ENCODE results near the gene LAMTOR1. TPM values are rescaled to one million over a fixed set of nuclear protein-coding genes. Genes with fewer than 3 reads are reported as not detected.
A peak's percentile ranks its signal among the peaks of the same experiment; 100 is the strongest.

Gene LAMTOR1
- total RNA-seq, 1 donor from 2014 or later = 148 TPM

GRCh38 chr11:72085621-72086351, 17.3 kb downstream of the LAMTOR1 start:
- Histone ChIP-seq H3K4me3 (no peak overlapping the region), H3K27ac (no peak overlapping the region), H3K9me3 (no peaks in the 10 kb centered on the region), H3K4me1 (peaks cover 5 to 7% of the 10 kb centered on the region in 2 donors), H3K27me3 (no peaks in the 10 kb centered on the region), H3K36me3 (peaks cover 0 to 12% of the 10 kb centered on the region in 2 donors)
- TF ChIP-seq, protein P1, sequence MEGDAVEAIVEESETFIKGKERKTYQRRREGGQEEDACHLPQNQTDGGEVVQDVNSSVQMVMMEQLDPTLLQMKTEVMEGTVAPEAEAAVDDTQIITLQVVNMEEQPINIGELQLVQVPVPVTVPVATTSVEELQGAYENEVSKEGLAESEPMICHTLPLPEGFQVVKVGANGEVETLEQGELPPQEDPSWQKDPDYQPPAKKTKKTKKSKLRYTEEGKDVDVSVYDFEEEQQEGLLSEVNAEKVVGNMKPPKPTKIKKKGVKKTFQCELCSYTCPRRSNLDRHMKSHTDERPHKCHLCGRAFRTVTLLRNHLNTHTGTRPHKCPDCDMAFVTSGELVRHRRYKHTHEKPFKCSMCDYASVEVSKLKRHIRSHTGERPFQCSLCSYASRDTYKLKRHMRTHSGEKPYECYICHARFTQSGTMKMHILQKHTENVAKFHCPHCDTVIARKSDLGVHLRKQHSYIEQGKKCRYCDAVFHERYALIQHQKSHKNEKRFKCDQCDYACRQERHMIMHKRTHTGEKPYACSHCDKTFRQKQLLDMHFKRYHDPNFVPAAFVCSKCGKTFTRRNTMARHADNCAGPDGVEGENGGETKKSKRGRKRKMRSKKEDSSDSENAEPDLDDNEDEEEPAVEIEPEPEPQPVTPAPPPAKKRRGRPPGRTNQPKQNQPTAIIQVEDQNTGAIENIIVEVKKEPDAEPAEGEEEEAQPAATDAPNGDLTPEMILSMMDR (IDR thresholded peaks at IDR 0.05) = no peak
- intact Hi-C loops (cut with DNase I) = no loop called here
- no peak for DNase-seq (ENCODE audit: low spot score in 2 of 2)

GRCh38 chr11:72084965-72085364, 18.1 kb downstream of the LAMTOR1 start:
- intact Hi-C loops (cut with DNase I) = no loop called here
- TF ChIP-seq, protein P1 (IDR thresholded peaks at IDR 0.05) = no peak
- no peak overlapping the region for H3K4me3 ChIP-seq

GRCh38 chr11:72084076-72084475, 19.0 kb downstream of the LAMTOR1 start:
- H3K27me3 ChIP-seq = no peaks in the 10 kb centered on the region
- peaks cover 5 to 13% of the 10 kb centered on the region in 2 donors for H3K4me1 ChIP-seq
- H3K27ac ChIP-seq = no peak overlapping the region
- DNase-seq (ENCODE audit: low spot score in 2 of 2) = peak in 1 of 2 donors; percentile 39
- H3K4me3 ChIP-seq = no peak overlapping the region
- intact Hi-C loops (cut with DNase I) = no loop called here
- TF ChIP-seq, protein P1 (IDR thresholded peaks at IDR 0.05) = no peak
- peaks cover 0 to 9% of the 10 kb centered on the region in 2 donors for H3K36me3 ChIP-seq
- no peaks in the 10 kb centered on the region for H3K9me3 ChIP-seq

More at GRCh38 chr11:72084965-72085364, 18.1 kb downstream of the LAMTOR1 start:
- Histone ChIP-seq H3K27ac (no peak overlapping the region), H3K4me1 (peaks cover 5 to 7% of the 10 kb centered on the region in 2 donors), H3K9me3 (no peaks in the 10 kb centered on the region), H3K27me3 (no peaks in the 10 kb centered on the region), H3K36me3 (peaks cover 0 to 12% of the 10 kb centered on the region in 2 donors)
- no peak for DNase-seq (ENCODE audit: low spot score in 2 of 2)

- Histone ChIP-seq H3K4me1 (peaks cover 5 to 14% of the 10 kb centered on the region in 2 donors), H3K9me3 (no peaks in the 10 kb centered on the region), H3K4me3 (no peak overlapping the region), H3K27me3 (no peaks in the 10 kb centered on the region), H3K36me3 (peaks cover 0 to 3% of the 10 kb centered on the region in 2 donors), H3K27ac (no peak overlapping the region)
- DNase-seq (ENCODE audit: low spot score in 2 of 2) = no peak
- TF ChIP-seq, protein P1 (IDR thresholded peaks at IDR 0.05) = no peak
- intact Hi-C loops (cut with DNase I) = no loop called here
Observed at GRCh38 chr11:72083414-72083813, 19.7 kb downstream of the LAMTOR1 start.

- H3K4me1 ChIP-seq = peaks cover 5 to 14% of the 10 kb centered on the region in 2 donors
- H3K36me3 ChIP-seq = no peaks in the 10 kb centered on the region
- no peak overlapping the region for H3K4me3 ChIP-seq
- H3K9me3 ChIP-seq = no peaks in the 10 kb centered on the region
- peak in 1 of 2 donors; percentile 38 for DNase-seq (ENCODE audit: low spot score in 2 of 2)
- TF ChIP-seq, protein P1 (IDR thresholded peaks at IDR 0.05) = no peak
- H3K27me3 ChIP-seq = no peaks in the 10 kb centered on the region
- peak overlapping the region; percentile 89 to 91 for H3K27ac ChIP-seq
- intact Hi-C loops (cut with DNase I) = no loop called here
Observed at GRCh38 chr11:72081821-72082453, 21.2 kb downstream of the LAMTOR1 start.

All from ascending aorta (tissue), 2 donors.